HG03571 (cell line): Measurements from ENCODE around the gene RORB.

Experiments used
- ATAC-seq: cut with Tn5 transposase; IDR thresholded peaks from one replicate; pipeline ENCODE4 v1.9.1; 2021; ENCODE audit not compliant: unreplicated experiment

The RORB gene

DNA sequence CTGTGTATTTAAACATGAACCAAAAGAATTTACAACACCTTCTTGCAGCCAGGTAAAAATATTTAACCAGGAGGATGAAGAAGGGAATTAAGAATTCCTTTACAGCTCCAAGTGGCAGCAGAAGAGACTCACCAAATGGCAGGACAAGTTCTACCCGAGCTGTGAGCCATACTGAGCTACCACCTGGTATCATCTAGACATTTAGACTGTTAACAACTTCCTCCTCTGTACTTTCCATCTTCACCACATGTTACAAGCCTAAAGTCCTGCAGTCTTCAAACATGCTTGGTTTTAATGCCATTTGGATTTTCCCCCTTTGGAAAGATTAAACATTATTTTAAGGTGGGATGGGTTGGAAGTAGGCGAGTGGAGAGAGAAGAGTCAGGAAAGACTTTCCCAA, 200.4 kb downstream of the RORB start:
- ATAC-seq: no peak

DNA sequence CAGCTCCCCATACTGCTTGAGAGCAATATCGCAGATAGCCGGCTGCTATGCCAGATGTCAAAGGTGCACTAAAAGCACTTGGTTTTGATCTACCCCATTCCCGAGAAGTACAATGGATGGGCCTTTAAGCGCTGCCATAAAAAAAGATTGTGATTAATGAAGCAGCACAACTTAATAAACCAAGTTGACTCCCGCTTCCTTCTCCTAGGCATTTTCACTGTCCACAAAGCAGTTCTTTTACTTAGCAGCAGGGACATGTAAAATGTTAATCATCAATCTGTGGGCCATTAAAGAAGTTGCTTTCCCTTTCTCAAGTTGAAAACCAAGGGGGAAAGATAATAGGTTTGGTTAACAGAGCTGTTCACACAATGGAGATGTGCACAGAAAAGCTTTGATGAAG, 214.2 kb downstream of the RORB start:
- ATAC-seq: no peak

DNA sequence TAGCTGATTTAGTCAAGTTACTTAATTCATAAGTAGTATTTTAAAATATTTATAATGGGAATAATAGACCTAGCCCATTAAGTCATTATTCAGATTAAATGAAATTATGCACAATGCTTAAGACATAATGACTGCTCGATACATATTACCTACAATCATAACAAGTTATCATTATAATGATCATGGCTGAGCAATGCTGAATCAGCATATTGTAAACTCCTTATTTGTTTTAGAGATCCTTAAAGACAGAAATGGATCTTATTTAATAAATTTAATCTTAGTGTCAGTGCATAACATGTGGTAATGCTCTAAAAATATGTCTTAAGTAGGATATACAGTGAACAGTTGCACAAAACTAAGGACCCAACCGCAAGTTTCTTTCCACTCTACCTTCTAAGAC, 221.6 kb downstream of the RORB start:
- no peak for ATAC-seq

DNA sequence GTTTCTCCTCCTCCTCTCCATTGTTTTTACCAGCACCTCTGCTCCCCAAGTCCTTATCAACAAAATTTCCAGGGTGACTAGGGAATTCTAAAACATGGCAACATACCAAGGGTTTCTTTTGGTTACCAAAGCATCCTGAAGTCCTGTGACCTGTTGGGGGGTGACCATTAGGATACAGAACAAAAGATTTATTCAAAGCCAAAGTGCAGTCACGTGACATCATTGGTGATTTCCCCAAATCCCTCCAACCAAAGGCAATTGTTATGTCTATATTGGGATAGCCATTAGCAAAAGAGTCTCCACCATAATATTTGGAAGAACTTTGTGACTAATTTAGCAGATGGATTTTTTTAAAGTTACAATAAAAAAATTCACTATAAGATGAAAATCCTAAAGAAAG, 222.2 kb downstream of the RORB start:
- no peak for ATAC-seq

DNA sequence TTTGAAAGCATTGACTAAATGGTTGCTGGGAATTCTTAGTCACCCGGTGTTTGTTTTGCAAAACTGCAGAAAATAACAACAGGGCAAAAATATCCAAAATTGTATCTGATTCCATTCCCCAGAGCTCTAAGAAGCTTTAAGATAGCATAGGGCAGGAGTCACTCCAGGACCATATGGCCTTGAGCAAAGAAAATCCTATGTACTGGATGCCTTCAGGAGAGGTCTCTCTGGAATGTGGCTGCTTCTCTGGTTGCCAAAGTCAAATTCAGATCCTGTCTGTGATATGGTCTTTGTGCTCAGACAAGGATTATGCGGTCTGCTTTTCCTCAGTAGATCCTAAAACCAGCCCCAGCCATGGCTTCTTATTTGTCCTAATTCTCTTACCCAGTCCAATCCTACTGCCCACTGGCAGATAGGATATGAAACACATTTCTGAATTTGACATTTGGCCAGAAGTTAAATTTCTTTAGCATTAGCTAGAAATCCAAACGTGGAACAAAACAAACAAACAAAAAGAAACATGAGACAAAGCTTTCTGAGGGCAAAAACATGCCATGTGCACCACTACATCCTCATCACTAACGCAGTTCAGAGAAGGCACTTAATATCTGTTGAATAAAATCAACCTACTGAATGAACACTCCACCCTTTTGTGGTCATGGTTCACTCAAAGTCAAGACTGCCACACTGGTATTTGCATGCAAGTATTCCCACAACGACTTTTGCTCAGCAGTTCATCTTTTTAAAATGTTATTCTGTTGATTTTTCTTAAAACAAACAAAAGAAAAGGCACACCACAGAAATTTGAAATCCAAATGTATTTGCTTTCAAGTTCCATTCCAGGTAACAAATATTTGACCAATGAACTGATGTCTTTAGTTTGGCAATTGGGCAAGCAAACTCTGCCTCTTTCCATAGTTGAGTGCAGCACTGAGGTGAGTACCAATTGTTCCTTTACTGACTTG, 224.8 kb downstream of the RORB start:
- no peak for ATAC-seq

DNA sequence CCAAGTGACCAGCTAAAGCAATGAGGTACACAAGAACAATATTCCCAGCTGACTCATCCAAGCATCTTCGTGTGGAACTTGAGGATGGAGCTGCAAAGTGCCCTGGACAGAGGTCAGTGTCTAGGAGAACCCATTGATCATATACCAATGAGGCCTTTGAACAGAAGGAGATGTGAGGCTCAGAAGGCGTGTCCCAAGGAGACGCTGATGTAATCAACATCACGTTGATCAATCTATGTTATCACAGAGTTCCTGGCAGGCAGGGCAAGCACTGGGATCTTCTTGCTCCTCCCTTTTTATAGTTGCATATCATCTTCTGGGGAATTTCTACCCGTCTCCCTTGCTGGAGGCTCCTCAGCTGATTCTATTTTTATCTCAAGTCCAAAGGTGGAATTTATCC, 227.2 kb downstream of the RORB start:
- no peak for ATAC-seq

DNA sequence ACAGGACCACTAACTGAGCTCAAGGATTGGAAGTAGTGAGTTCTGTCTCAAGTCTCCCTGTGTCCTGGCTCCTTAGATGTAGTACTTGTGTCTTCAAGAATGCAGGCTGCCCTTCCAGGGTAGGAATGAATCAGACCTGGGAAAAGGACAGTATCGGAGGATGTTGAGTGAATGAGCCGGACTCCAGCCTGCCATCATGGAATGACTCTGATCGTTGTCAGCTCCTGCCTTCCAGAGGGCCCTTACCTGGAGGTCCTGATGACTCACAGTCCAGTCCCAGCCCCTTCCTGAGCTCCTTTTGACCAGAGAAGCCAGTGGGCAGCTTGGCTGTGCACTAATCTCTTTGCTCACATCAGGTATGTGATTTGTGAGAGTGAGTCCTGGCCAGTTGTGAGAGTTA, 229.4 kb downstream of the RORB start:
- no peak for ATAC-seq

DNA sequence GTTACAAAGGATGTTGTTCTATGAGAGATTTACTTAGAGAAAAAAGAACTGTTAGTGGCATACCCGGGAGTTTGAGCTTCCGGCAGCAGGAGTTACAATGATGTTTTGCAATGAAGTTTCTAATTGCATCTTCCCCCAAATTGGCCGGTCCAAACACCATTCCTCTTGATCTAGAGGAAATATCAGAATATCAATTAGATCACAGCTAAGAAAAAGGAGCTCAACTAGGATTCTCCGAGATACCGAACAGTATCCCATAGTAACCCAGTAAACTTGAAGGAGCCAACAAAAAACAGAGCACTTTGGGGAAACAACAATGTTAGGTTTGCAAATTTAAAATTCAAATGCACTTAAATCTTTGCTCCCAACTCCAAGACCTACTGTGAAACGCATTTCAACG, 231.0 kb downstream of the RORB start:
- no peak for ATAC-seq

DNA sequence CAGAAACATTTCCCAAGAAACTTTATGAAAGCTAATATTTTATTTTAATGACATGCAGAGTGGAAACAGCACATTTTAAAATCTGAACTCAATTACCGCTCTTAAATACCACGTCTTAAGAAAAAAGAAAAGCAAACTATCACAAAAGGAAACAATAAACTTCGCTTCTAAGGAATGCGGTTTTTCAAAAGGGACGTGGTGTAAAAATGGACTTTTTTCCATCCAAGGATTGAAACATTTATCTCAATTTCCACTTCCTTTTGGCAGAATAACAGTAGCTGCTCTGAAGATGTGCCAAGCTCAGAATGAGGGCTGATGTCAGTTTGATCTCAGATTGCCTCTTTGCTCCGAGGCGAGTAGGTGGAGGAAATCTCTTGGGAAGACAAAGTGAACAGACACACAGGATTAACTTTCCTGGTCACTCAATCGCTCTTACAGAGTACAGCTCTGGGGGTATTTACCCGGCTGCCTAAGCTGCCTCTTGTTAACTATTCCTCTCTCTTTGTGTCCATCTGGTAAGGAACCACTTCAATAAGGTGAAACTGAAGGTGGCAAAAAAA, 232.1 kb downstream of the RORB start:
- no peak for ATAC-seq

DNA sequence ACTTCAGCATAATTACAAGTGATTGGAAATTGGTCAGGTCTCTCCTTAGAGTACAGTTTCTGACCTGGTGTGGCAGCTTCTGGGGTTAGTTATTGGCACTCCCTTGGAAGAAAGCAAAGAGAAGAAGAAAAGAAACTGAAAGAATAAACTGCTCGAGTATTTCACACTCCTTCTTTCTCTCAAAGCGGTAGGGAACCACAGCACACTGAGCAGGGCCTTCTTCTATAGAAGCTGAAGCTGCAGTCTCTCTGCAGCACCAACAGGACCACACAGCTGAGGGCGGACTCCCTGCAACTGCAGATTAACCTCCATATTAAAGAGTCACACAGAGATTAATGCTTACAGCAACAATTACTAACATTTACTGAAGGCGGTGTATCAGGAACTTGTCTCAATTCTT, 238.6 kb downstream of the RORB start:
- no peak for ATAC-seq

DNA sequence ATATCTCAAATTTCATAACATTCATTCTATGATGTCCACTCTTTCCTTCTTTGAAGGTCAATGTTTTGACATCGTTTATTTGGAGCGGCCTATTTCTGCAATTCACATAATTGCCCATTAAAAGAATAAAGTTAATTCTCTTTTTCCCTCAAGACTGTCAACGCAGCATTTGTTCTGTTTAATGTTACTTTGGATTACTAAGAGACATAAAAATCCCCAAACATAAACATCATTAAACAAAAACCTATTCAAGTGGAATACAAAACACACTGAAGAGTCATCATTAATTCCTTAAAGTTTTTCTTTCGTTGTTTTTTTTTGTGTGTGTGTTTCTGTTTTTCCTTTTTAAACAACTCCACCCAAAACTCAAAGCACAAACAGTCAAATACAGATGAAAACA, 239.5 kb downstream of the RORB start:
- no peak for ATAC-seq

DNA sequence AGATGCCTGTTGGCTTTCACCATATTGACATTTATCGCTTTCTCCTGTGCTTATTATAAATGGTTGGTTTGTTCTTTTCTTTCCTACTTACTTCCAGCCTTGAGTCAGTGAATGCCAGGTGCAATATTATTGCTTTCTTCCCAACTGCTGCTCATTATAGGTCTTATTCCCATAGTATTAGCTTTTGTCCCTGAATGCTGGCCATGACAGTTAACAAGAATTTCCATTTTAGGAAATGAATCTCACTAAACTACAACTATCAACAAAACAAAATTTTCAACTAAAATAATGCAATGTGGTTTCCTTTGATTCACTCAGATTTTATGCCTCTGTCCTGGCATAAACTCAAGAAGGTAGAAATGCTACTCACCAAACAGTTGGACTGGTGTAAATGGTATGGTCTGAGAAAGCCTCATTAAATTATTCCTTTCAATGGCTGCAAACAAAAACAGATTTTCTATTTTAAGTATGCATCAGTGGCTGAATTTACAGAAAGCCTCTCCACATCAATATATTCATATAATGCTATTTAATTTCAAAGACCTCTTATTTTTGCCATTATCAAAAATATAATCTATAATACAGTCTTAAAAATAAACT, 245.2 kb downstream of the RORB start:
- no peak for ATAC-seq
